Spleen (tissue), 7 donors: ENCODE results near the gene ATP1A2.

Source experiments
- CTCF ChIP-seq, 11 experiments: fragments of 200-600 bp in 7 of 11; fragments of 450-650 bp in 4 of 11; sonication (generic) in 4 of 11; IDR thresholded peaks in 8 of 11; conservative IDR thresholded peaks in 3 of 11; 1 replicate in 7 of 11; 2 replicates in 4 of 11; pipeline versions ENCODE4 v1.4.0 to v1.8.0; 2016 to 2021; ENCODE audit warnings: antibody characterized with exemption in 11 of 11, inconsistent platforms in 4 of 11, mild to moderate bottlenecking in 1 of 11
- POLR2A ChIP-seq, 3 donors: fragments of 450-650 bp; IDR thresholded peaks; one replicate each; pipeline ENCODE4 v1.5.1; 2017; ENCODE audit warnings: antibody characterized with exemption in 3 of 3, mild to moderate bottlenecking in 1 of 3
- POLR2AphosphoS5 ChIP-seq, 3 donors: sonication (generic); formaldehyde crosslinking; IDR thresholded peaks; one replicate each; pipeline ENCODE4 v1.5.1; 2017; ENCODE audit warnings: antibody characterized with exemption in 3 of 3
- donor health status: DM: no; HTN: no; CAD: no; lungs with moderate emphysema.
- donor health status: DM: no; HTN: no; CAD: no.
- donor health status: DM: no; HTN: no; CAD: no.

- TF ChIP-seq CTCF (IDR thresholded peaks at IDR 0.05 in 8 of 11, conservative IDR thresholded peaks at IDR 0.05 in 3 of 11), result no peak
- no peak for TF ChIP-seq POLR2AphosphoS5 (IDR thresholded peaks at IDR 0.05)
- no peak for TF ChIP-seq POLR2A (IDR thresholded peaks at IDR 0.05)
These were observed 39.2 kb downstream of the ATP1A2 start for GRCh38 chr1:160154790-160155189.
